Esophagus muscularis mucosa (tissue), 4 donors: Measurements from ENCODE around the gene MACROH2A1. TPM values are rescaled to one million over a fixed set of nuclear protein-coding genes. Genes with fewer than 3 reads are reported as not detected.

Experiments
- DNase-seq: peaks from one replicate; pipeline ENCODE4 v3.0.0-alpha.2; 2017; ENCODE audit errors: extremely low spot score
- H3K27ac ChIP-seq, 4 donors: fragments of 200-600 bp; sonication (generic); replicated peaks in 1 of 4; 1 replicate in 3 of 4; 2 replicates in 1 of 4; pipeline ENCODE4 v1.5.1; 2016 to 2019; ENCODE audit warnings: mild to moderate bottlenecking in 1 of 4
- H3K27me3 ChIP-seq, 4 donors: fragments of 200-600 bp; sonication (generic); one replicate each; pipeline versions ENCODE4 v1.5.1 to v1.6.0; 2016 to 2019
- H3K36me3 ChIP-seq, 4 donors: fragments of 200-600 bp; sonication (generic); one replicate each; pipeline ENCODE4 v1.5.1; 2016 to 2019
- H3K4me1 ChIP-seq, 4 donors: fragments of 200-600 bp; sonication (generic); one replicate each; pipeline ENCODE4 v1.5.1; 2016 to 2019
- H3K4me3 ChIP-seq, 4 donors: fragments of 200-600 bp; sonication (generic); 1 replicate in 2 of 4; 2 replicates in 2 of 4; pipeline ENCODE4 v1.5.1; 2016 to 2019; ENCODE audit warnings: mild to moderate bottlenecking in 4 of 4, moderate library complexity in 1 of 4
- H3K9me3 ChIP-seq, 4 donors: fragments of 200-600 bp; sonication (generic); 1 replicate in 3 of 4; 2 replicates in 1 of 4; pipeline ENCODE4 v1.5.1; 2016 to 2019
- CTCF ChIP-seq, 3 experiments: fragments of 200-600 bp in 2 of 3; fragments of 450-650 bp in 1 of 3; sonication (generic) in 2 of 3; IDR thresholded peaks; one replicate each; pipeline ENCODE4 v1.5.1; 2017 to 2019; ENCODE audit warnings: antibody characterized with exemption in 3 of 3, mild to moderate bottlenecking in 2 of 3, moderate library complexity in 1 of 3
- EP300 ChIP-seq: sonication (generic); formaldehyde crosslinking; IDR thresholded peaks from one replicate; pipeline ENCODE4 v1.6.1; 2017; ENCODE audit warnings: antibody characterized with exemption
- POLR2A ChIP-seq: fragments of 450-650 bp; IDR thresholded peaks from one replicate; pipeline ENCODE4 v1.6.1; 2017; ENCODE audit warnings: antibody characterized with exemption, moderate library complexity, mild to moderate bottlenecking, low read depth
- POLR2AphosphoS5 ChIP-seq, 2 donors: sonication (generic); formaldehyde crosslinking; IDR thresholded peaks; one replicate each; pipeline ENCODE4 v1.6.1; 2017; ENCODE audit warnings: antibody characterized with exemption in 2 of 2
- WGBS: methylation state at CpG from one replicate; pipeline ENCODE4 v1.1.5; 2018; 5-methylcytosine and 5-hydroxymethylcytosine counted together
- intact Hi-C: fragments of 100-400 bp; cut with DNase I; formaldehyde crosslinking; loops from one replicate; pipeline ENCODE4 v1.15.1; 2023
- total RNA-seq, 4 donors: library from RNA; depleted of rRNA; stranded (reverse); fragments of >200 nt; gene quantifications; one replicate each; pipeline versions ENCODE4 v1.1.0 to v1.2.1, GENCODE V29; 2016

MACROH2A1 gene
- total RNA-seq, 4 donors from 2014 or later, result 144 to 152 (median 149) TPM

- intact Hi-C loops, result no loop called here
- TF ChIP-seq CTCF (IDR thresholded peaks at IDR 0.05) (no peak), POLR2AphosphoS5 (IDR thresholded peaks at IDR 0.05) (no peak), EP300 (no peak), POLR2A (no peak)
- DNase-seq, result no peak
Observed at GRCh38 chr5:135347392-135347791, 51.6 kb downstream of the MACROH2A1 start.

GRCh38 chr5:135345956-135346731, 52.9 kb downstream of the MACROH2A1 start:
- Histone ChIP-seq H3K9me3 (no peaks in the 10 kb centered on the region), H3K4me1 (peaks cover 0 to 4% (median 0%) of the 10 kb centered on the region in 4 donors), H3K27me3 (no peaks in the 10 kb centered on the region), H3K36me3 (peaks cover 41 to 90% (median 78%) of the 10 kb centered on the region in 4 donors), H3K27ac (no peak overlapping the region), H3K4me3 (no peak overlapping the region)
- intact Hi-C loops, result no loop called here
- WGBS, result 90% methylated on average over 5 of the region's 5 CpGs
- DNase-seq, result no peak
- TF ChIP-seq POLR2AphosphoS5 (IDR thresholded peaks at IDR 0.05) (no peak), POLR2A (no peak), CTCF (IDR thresholded peaks at IDR 0.05) (no peak), EP300 (no peak)

More at GRCh38 chr5:135347392-135347791, 51.6 kb downstream of the MACROH2A1 start:
- Histone ChIP-seq H3K36me3 (peaks cover 29 to 86% (median 70%) of the 10 kb centered on the region in 4 donors), H3K4me3 (no peak overlapping the region), H3K27me3 (no peaks in the 10 kb centered on the region), H3K9me3 (no peaks in the 10 kb centered on the region), H3K27ac (no peak overlapping the region), H3K4me1 (peaks cover 0 to 4% (median 0%) of the 10 kb centered on the region in 4 donors)
- WGBS, result 93% methylated on average over 4 of the region's 4 CpGs

GRCh38 chr5:135344349-135344748, 54.7 kb downstream of the MACROH2A1 start:
- TF ChIP-seq EP300, result no peak
- no peak for TF ChIP-seq POLR2A
- H3K36me3 ChIP-seq, result peaks cover 55 to 91% (median 80%) of the 10 kb centered on the region in 4 donors
- WGBS, result 82% methylated on average over 3 of the region's 3 CpGs
- H3K4me3 ChIP-seq, result no peak overlapping the region
- intact Hi-C loops, result no loop called here
- DNase-seq, result no peak
- H3K9me3 ChIP-seq, result no peaks in the 10 kb centered on the region
- no peak overlapping the region for H3K27ac ChIP-seq
- no peaks in the 10 kb centered on the region for H3K27me3 ChIP-seq
- H3K4me1 ChIP-seq, result no peaks in the 10 kb centered on the region

- H3K4me1 ChIP-seq, result no peaks in the 10 kb centered on the region
- intact Hi-C loops, result no loop called here
- no peak overlapping the region for H3K4me3 ChIP-seq
- H3K9me3 ChIP-seq, result no peaks in the 10 kb centered on the region
- no peak for TF ChIP-seq CTCF (IDR thresholded peaks at IDR 0.05)
- H3K27me3 ChIP-seq, result no peaks in the 10 kb centered on the region
- no peak overlapping the region for H3K27ac ChIP-seq
- 76% methylated on average over 10 of the region's 10 CpGs for WGBS
- H3K36me3 ChIP-seq, result peaks cover 64 to 91% (median 81%) of the 10 kb centered on the region in 4 donors
- no peak for DNase-seq
Observed at GRCh38 chr5:135343413-135343812, 55.6 kb downstream of the MACROH2A1 start.

- Histone ChIP-seq H3K4me1 (no peaks in the 10 kb centered on the region), H3K27ac (no peak overlapping the region), H3K27me3 (no peaks in the 10 kb centered on the region), H3K4me3 (no peak overlapping the region), H3K9me3 (no peaks in the 10 kb centered on the region), H3K36me3 (peaks cover 70 to 96% (median 89%) of the 10 kb centered on the region in 4 donors)
- no peak for DNase-seq
- 96% methylated on average over 4 of the region's 4 CpGs for WGBS
- intact Hi-C loops, result no loop called here
- TF ChIP-seq POLR2A (no peak), CTCF (IDR thresholded peaks at IDR 0.05) (no peak), POLR2AphosphoS5 (IDR thresholded peaks at IDR 0.05) (no peak), EP300 (no peak)
Observed at GRCh38 chr5:135342551-135342875, 56.5 kb downstream of the MACROH2A1 start.
